NCI-H2171 treated with DMSO at 0.1 percent for 48 hours (cell line): ENCODE results near the gene CREB5.
A peak's percentile ranks its signal among the peaks of the same experiment; 100 is the strongest.
"Not testable (repeated sequence)": the region's sequence is repeated elsewhere in the genome, so short reads cannot be mapped to it uniquely, and the experiment has no call there.

Experiments used
- DNase-seq: peaks from one replicate; lab custom pipeline; 2025; lab: John Stamatoyannopoulos, UW

CREB5 gene

GRCh38 chr7:28815369-28815927, 403.1 kb downstream of the CREB5 start:
- DNase-seq, result no peak

GRCh38 chr7:28815928-28816373, 403.6 kb downstream of the CREB5 start:
- no peak for DNase-seq

DNA sequence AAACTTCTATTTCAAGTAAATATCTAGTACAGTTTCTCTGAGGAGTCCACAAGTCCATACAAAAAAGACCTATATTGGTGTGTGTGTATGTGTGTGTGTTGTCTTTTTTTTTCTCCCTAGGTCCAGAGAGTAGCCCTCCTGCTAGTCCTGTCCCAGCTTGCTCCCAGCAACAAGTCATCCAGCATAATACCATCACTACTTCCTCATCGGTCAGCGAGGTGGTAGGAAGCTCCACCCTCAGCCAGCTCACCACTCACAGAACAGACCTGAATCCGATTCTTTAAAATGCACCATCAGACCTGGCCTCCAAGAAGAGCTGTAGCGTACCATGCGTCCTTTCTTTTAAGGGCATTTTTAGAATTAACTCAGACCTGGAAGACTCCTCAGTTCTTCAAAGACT, 406.7 kb downstream of the CREB5 start:
- DNase-seq, result no peak

GRCh38 chr7:28823582-28823981, 411.3 kb downstream of the CREB5 start:
- DNase-seq, result no peak

DNA sequence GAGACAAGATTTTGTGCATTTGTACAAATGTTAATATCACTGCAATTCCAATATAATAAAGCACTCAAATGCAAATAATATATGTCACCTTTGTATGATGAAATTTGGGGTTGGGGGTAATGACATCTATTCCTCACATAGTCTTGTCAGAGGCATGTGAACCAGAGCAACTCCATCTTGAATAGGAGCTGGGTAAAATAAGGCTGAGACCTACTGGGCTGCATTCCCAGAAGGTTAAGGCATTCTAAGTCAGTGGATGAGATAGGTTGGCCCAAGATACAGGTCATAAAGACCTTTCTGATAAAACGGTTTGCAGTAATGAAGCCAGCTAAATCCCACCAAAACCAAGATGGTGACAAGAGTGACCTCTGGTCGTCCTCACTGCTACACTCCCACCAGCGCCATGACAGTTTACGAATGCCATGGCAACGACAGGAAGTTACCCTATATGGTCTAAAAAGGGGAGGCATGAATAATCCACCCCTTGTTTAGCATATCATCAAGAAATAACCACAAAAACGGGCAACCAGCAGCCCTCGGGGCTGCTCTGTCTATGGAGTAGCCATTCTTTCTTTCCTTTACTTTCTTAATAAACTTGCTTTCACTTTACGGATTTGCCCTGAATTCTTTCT, 413.6 kb downstream of the CREB5 start:
- DNase-seq, result not testable (repeated sequence)

DNA sequence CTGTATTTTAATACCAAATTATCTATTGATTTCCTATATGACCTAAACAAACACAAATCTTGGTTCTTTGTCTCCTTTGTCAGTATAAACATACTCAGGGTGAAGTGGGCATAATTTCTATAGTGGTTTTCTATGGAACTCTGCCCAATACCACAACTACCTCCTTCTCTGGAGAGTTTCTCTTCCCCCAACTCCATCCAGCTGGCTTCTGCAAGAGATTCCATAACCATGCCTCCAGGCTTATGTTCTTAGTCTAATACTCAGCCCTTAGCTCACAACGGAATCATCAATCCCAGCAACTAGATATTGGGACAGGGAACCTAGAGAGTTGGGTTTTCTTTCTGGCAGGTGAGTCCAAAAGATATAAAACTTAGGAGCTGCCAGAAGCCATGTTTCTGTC, 418.5 kb downstream of the CREB5 start:
- DNase-seq, result no peak

DNA sequence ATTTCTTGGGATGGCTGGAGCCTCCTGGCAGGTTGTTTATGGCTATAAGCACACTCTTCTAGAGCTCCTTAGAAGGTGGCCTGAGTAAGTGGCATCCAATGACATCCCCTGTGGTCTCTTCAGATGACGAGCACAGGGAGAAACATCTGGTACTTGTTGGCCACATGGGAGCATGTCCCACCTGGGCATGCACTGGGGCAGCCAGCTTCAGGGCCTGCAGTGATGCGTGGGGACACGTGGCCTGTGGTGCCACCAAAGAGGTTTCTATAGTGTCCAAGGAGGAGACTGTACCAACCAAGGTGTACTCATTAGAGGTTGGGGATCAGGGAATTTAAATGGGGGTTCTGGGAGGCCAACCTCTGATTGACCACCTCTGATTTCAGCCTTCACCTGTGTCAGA, 420.4 kb downstream of the CREB5 start:
- DNase-seq, result no peak

DNA sequence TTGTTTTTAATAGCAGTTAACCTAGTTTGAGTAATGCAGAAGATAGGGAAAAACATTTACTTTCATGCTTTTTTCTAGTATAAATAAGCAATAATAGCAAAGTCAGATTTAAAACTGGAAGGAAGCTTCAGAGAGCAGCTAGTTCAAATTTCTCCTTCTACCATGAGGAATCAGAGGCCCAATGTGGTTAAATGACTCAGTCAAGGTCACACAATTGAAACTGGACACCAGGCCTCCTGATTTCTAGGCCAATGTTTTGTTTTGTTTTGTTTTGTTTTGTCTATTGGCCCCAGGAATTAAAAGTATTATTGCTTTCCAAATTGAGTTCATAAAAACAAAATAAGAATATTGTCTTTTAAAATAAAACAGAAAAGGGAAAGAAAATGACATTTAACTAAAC, 423.5 kb downstream of the CREB5 start:
- no peak for DNase-seq

- DNase-seq, result no peak
Observed at GRCh38 chr7:28836716-28837115, 424.4 kb downstream of the CREB5 start.

DNA sequence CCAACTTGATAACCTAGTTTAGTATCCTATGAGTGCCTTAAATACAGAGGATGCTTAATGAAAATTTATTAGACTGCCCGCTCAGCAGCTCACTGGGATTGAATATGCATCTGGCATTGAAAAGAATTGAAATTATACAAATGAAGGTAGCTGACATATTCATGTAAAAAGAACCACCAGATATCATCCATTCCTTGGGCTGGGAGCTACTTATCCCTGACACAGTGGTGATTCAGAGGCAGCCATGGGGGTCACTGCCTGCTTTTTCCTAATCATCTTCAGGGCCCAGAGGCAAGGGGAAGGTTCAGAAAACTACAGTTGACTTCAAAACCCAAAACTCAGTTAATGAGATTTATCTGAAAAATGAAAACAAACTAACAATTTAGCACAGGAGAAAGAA, 424.9 kb downstream of the CREB5 start:
- DNase-seq, result no peak

GRCh38 chr7:28840592-28840995, 428.3 kb downstream of the CREB5 start:
- DNase-seq, result no peak

DNA sequence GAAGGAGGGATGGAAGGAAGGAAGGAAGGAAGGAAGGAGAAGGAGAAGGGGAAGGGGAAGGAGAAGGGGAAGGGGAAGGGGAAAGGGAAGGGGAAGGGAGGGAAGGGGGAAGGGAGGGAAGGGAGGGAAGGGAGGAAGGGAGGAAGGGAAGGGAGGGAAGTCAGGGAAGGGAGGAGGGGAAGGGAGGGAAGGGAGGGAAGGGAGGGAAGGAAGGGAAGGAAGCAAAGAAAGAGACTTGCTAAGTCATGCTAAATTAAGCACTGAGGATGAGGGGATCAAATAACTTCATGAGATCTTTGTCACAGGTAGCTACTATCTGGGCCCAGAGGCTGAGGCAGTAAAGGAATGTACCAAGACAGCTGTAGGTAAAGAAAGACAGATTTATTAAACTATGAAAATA, 429.4 kb downstream of the CREB5 start:
- DNase-seq, result no peak

- no peak for DNase-seq
Observed at GRCh38 chr7:28842769-28843295, 430.5 kb downstream of the CREB5 start.

GRCh38 chr7:28845106-28845505, 432.8 kb downstream of the CREB5 start:
- DNase-seq, result no peak

- no peak for DNase-seq
Observed at GRCh38 chr7:28847176-28847575, 434.9 kb downstream of the CREB5 start.

DNA sequence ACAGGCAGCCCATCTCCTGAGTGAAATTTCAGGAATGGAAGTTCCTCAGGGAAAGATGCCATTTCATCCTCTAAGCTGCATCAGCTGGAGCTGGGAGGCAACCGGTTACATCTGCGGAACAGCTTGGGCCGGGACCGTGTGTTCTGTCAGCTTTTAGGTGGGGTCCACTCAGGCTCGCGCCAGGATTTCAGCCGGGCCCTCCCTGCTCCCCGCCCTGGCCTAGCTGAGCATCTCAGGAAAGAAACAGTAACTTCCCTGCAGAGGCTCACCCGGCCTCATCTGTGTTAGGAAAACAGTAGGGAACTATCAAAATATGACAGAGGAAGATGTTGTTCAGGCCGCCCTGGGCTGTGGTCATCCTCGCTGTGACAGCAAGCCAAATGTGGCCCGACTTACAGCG, 435.4 kb downstream of the CREB5 start:
- DNase-seq, result no peak

DNA sequence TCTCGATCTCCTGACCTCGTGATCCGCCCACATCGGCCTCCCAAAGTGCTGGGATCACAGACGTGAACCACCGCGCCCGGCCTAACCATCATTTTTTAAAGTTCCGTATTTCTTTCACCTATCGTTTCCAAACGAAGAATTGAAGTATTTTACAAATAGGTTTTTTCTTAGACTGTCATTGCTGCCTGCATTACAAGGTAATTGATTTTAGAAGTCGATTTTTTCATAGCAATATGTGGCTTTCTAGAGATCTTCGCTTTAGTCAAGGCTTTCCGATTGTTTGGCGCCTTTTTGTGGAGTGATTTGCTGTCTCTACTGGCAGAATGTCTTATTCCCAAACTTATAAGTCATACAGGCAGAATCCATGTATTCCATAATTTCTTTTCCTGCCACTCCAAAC, 436.6 kb downstream of the CREB5 start:
- no peak for DNase-seq

DNA sequence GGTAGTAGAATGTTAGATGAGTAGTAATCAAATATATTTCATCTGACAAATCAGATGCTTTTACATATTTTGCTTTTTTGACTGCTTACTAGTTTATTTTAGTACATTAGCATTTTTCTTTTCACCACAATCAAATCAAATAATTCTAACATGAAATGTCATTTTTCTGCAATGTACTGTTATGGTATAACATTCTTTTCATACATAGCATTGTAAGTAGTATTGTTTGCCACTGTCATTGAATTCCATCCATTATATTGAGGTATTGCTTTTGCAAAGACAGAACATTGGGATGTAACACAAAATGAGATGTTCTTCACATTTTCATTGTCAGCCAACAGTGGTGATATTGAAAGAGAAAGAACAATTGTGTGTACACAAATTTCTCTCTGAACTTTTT, 438.4 kb downstream of the CREB5 start:
- DNase-seq, result no peak

DNA sequence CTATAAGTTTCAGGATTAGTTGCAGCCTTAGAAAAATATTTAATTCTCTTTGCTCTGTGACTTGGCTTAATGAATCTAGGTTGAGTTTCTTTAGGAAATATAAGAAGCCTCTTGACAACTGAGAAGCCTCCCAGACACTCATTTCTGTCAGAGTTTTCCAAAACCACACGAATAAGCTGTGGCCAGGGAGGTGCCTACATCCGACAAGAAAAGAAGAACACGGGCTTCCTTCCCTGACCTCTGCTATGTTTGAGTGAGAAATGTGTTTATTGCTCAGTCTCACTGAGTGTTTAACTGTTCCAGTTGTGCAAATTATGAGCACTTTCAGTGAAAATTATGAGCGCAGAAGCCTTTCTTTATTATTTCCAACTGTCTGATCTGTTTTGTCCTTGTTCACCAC, 440.8 kb downstream of the CREB5 start:
- no peak for DNase-seq

DNA sequence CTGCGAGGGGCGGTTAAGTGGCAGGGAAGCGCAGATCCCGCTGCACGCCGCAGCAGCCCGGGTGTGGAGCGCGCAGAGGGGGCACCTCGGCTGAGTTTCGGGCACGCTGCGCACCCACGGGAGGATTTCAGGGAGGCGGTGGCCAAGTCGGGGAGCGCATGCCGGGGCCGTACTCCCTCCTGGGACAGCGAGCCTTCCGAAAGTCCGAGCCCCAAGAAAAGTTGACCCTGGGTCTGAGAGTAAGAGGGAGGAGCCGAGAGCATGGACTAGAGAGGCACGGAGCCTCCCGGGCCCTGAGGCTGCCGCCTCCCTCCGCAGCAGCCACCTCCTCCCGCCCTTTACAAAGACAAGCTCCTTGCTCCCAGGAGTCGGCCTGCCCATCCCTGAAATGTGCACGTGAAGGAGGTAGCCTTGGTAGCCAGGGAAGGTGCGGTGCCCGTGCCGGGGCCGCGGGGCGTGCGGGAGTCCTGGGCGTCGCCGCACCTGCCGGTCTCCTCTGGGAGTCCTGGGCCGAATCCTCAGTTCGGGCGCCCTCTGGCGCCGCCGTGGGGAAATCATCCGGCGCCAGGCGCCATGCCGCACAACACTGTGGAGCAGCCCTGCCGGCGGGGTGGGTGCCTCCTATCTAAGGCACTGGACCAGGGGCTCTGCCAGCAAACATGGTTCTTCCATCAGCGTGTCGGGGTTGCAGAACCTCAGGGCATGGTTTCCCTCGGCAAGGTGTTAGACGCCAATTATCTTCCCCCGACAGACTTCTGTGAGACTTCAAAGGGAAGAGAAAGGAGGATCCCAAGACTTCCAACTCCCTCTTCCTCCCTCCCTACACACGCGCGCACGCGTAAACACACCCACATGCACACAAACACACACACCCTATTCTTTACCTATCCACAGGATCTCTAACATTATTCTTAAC, 441.8 kb downstream of the CREB5 start:
- peak; percentile 72 for DNase-seq

GRCh38 chr7:28854750-28855074, 442.4 kb downstream of the CREB5 start:
- no peak for DNase-seq

- no peak for DNase-seq
Observed at GRCh38 chr7:28855538-28856217, 443.4 kb downstream of the CREB5 start.
